Fibroblast of mammary gland (primary cell): ENCODE results near the gene ACTR6.
"Not testable (repeated sequence)": the region's sequence is repeated elsewhere in the genome, so short reads cannot be mapped to it uniquely, and the experiment has no call there.

Experiments
- DNase-seq: peaks from one replicate; pipeline ENCODE4 v3.0.0-alpha.2; 2010; ENCODE audit warnings: low read depth
- H3K4me3 ChIP-seq: 2 replicates; pipeline ENCODE4 v1.5.1; 2011; ENCODE audit warnings: low read depth, mild to moderate bottlenecking, low read length, moderate library complexity; ENCODE audit not compliant: control insufficient read depth
- CTCF ChIP-seq: conservative IDR thresholded peaks from 2 replicates; pipeline ENCODE4 v1.5.1; 2011; ENCODE audit warnings: low read depth, low read length, inconsistent platforms; ENCODE audit not compliant: control insufficient read depth, insufficient read depth

Gene ACTR6

GRCh38 chr12:100248886-100249285 lies 48.3 kb downstream of the ACTR6 start:
- no peak for TF ChIP-seq CTCF
- peak; percentile 23 for DNase-seq
- H3K4me3 ChIP-seq, result no peak overlapping the region

GRCh38 chr12:100249941-100250340 lies 49.3 kb downstream of the ACTR6 start:
- no peak overlapping the region for H3K4me3 ChIP-seq
- TF ChIP-seq CTCF, result no peak
- no peak for DNase-seq

- DNase-seq, result no peak
- H3K4me3 ChIP-seq, result no peak overlapping the region
- no peak for TF ChIP-seq CTCF
Observed at GRCh38 chr12:100251917-100252316, 51.3 kb downstream of the ACTR6 start.

- no peak for TF ChIP-seq CTCF
- H3K4me3 ChIP-seq, result no peak overlapping the region
- no peak for DNase-seq
Observed at GRCh38 chr12:100253437-100253836, 52.8 kb downstream of the ACTR6 start.

- TF ChIP-seq CTCF, result no peak
- peak; percentile 56 for DNase-seq
- no peak overlapping the region for H3K4me3 ChIP-seq
Observed at GRCh38 chr12:100254876-100255275, 54.3 kb downstream of the ACTR6 start.

- DNase-seq, result no peak
- no peak for TF ChIP-seq CTCF
- no peak overlapping the region for H3K4me3 ChIP-seq
Observed at GRCh38 chr12:100258127-100258526, 57.5 kb downstream of the ACTR6 start.

GRCh38 chr12:100263131-100263530 lies 62.5 kb downstream of the ACTR6 start:
- DNase-seq, result no peak
- TF ChIP-seq CTCF, result no peak
- H3K4me3 ChIP-seq, result no peak overlapping the region

GRCh38 chr12:100265107-100265506 lies 64.5 kb downstream of the ACTR6 start:
- H3K4me3 ChIP-seq, DNase-seq: not testable (repeated sequence)
